IMR-90 (cell line): ENCODE results near the gene DNAH9. TPM values are rescaled to one million over a fixed set of nuclear protein-coding genes. Genes with fewer than 3 reads are reported as not detected.

Source experiments
- ATAC-seq: fragments of 200-7000 bp; cut with Tn5 transposase; 2 replicates; pipeline ENCODE4 v1.9.1; 2020; ENCODE audit warnings: low read depth, mild to moderate bottlenecking, moderate library complexity
- BruUV-seq: library from RNA; stranded (reverse); fragments of 400-500 nt; replicated peaks from 2 replicates; lab custom pipeline; 2021; lab: Mats Ljungman, UMichigan
- CTCF ChIA-PET: fragments of 300-600 bp; formaldehyde crosslinking; extraction: SDS; loops from one replicate; lab custom pipeline; 2021; ENCODE audit warnings: antibody characterized with exemption; lab: Yijun Ruan, JAX
- POLR2A ChIA-PET: fragments of 300-600 bp; sonication (Branson Sonifier 250); formaldehyde crosslinking; loops from one replicate; lab custom pipeline; 2022; ENCODE audit warnings: antibody characterized with exemption; ENCODE audit not compliant: unreplicated experiment; lab: Charles Lee
- DNase-seq: peaks from one replicate; pipeline ENCODE4 v3.0.0; 2013
- H2AFZ ChIP-seq: replicated peaks from 2 replicates; pipeline ENCODE3; 2013; ENCODE audit warnings: low read length, mild to moderate bottlenecking; ENCODE audit not compliant: poor library complexity
- H2AK5ac ChIP-seq: 2 replicates; pipeline ENCODE4 v1.6.1; 2013; ENCODE audit warnings: low read depth, low read length, inconsistent platforms
- H2AK9ac ChIP-seq: replicated peaks from 2 replicates; pipeline ENCODE3; 2013; ENCODE audit warnings: mild to moderate bottlenecking, low read depth, low read length, moderate library complexity; ENCODE audit not compliant: poor library complexity
- H2BK120ac ChIP-seq: 2 replicates; pipeline ENCODE4 v1.6.1; 2013; ENCODE audit warnings: low read depth, low read length, inconsistent platforms
- H2BK15ac ChIP-seq: 3 replicates; pipeline ENCODE4 v1.6.1; 2013; ENCODE audit warnings: low read depth, low read length, inconsistent platforms
- H2BK20ac ChIP-seq: 2 replicates; pipeline ENCODE4 v1.6.1; 2013; ENCODE audit warnings: low read depth, mild to moderate bottlenecking, inconsistent platforms, low read length, moderate library complexity
- H2BK5ac ChIP-seq: 2 replicates; pipeline ENCODE4 v1.6.1; 2013; ENCODE audit warnings: mild to moderate bottlenecking, low read depth, low read length, inconsistent platforms; ENCODE audit not compliant: poor library complexity, severe bottlenecking
- H3K14ac ChIP-seq: replicated peaks from 2 replicates; pipeline ENCODE4 v1.6.1; 2013; ENCODE audit warnings: low read depth, low read length, inconsistent platforms
- H3K18ac ChIP-seq: 2 replicates; pipeline ENCODE4 v1.6.1; 2013; ENCODE audit warnings: low read depth, low read length, control low read depth
- H3K23ac ChIP-seq: 2 replicates; pipeline ENCODE4 v1.6.1; 2013; ENCODE audit warnings: low read depth, low read length, inconsistent platforms
- H3K27ac ChIP-seq: 2 replicates; pipeline ENCODE4 v1.5.1; 2013; ENCODE audit warnings: mild to moderate bottlenecking, control low read depth, low read length; ENCODE audit not compliant: insufficient read depth
- H3K27me3 ChIP-seq: 2 replicates; pipeline ENCODE4 v1.6.1; 2013; ENCODE audit warnings: low read length; ENCODE audit not compliant: control insufficient read depth, insufficient read depth
- H3K36me3 ChIP-seq: 2 replicates; pipeline ENCODE4 v1.6.1; 2013; ENCODE audit warnings: low read length, mixed read lengths; ENCODE audit not compliant: control insufficient read depth, insufficient read depth
- H3K4ac ChIP-seq: 2 replicates; pipeline ENCODE4 v1.6.1; 2013; ENCODE audit warnings: low read depth, low read length, inconsistent platforms
- H3K4me1 ChIP-seq: 2 replicates; pipeline ENCODE4 v1.6.1; 2013; ENCODE audit warnings: low read length, mixed read lengths; ENCODE audit not compliant: control insufficient read depth, insufficient read depth
- H3K4me2 ChIP-seq: 2 replicates; pipeline ENCODE4 v1.6.1; 2013; ENCODE audit warnings: low read depth, mild to moderate bottlenecking, control low read depth, low read length, moderate library complexity
- H3K4me3 ChIP-seq: 2 replicates; pipeline ENCODE4 v1.5.1; 2013; ENCODE audit warnings: low read depth, mild to moderate bottlenecking, control low read depth, low read length, moderate library complexity; ENCODE audit not compliant: insufficient read depth
- H3K56ac ChIP-seq: 2 replicates; pipeline ENCODE4 v1.6.1; 2013; ENCODE audit warnings: low read length, inconsistent platforms; ENCODE audit not compliant: insufficient read depth; ENCODE audit errors: extremely low read depth
- H3K79me1 ChIP-seq, 2 experiments: 2 replicates each; pipeline ENCODE4 v1.6.1; 2013; ENCODE audit warnings: low read length in 2 of 2, inconsistent platforms in 1 of 2, low read depth in 1 of 2
- H3K9ac ChIP-seq: 2 replicates; pipeline ENCODE4 v1.6.1; 2013; ENCODE audit warnings: low read depth, low read length, control low read depth
- H3K9me1 ChIP-seq: 2 replicates; pipeline ENCODE4 v1.6.1; 2013; ENCODE audit warnings: low read length, inconsistent platforms; ENCODE audit not compliant: insufficient read depth
- H3K9me3 ChIP-seq: 2 replicates; pipeline ENCODE4 v1.6.1; 2013; ENCODE audit warnings: low read length; ENCODE audit not compliant: control insufficient read depth, insufficient read depth
- H4K20me1 ChIP-seq: 2 replicates; pipeline ENCODE4 v1.6.1; 2013; ENCODE audit warnings: low read length, inconsistent platforms; ENCODE audit not compliant: insufficient read depth
- H4K5ac ChIP-seq: 2 replicates; pipeline ENCODE4 v1.6.1; 2013; ENCODE audit warnings: mild to moderate bottlenecking, low read depth, low read length, control low read depth
- H4K8ac ChIP-seq, 2 experiments: 2 replicates each; pipeline ENCODE4 v1.6.1; 2013; ENCODE audit warnings: low read depth in 2 of 2, low read length in 2 of 2, control low read depth in 1 of 2, inconsistent platforms in 1 of 2
- H4K91ac ChIP-seq: 2 replicates; pipeline ENCODE4 v1.6.1; 2013; ENCODE audit warnings: low read depth, low read length, inconsistent platforms; ENCODE audit not compliant: insufficient read depth
- CEBPB ChIP-seq: IDR thresholded peaks from 2 replicates; pipeline ENCODE4 v1.6.1; 2012; ENCODE audit warnings: low read depth, low read length, improper control_type of control experiment
- CHD1 ChIP-seq: IDR thresholded peaks from 2 replicates; pipeline ENCODE4 v1.6.1; 2012; ENCODE audit warnings: low read depth, low read length, improper control_type of control experiment
- FOS ChIP-seq: fragments of 150-350 bp; IDR thresholded peaks from 2 replicates; pipeline ENCODE4 v1.6.1; 2016; ENCODE audit warnings: low read depth, low read length
- MAZ ChIP-seq: IDR thresholded peaks from 2 replicates; pipeline ENCODE4 v1.6.1; 2012; ENCODE audit warnings: low read depth, mild to moderate bottlenecking, low read length, improper control_type of control experiment, moderate library complexity, borderline replicate concordance
- NFE2L2 ChIP-seq: fragments of 150-350 bp; IDR thresholded peaks from 2 replicates; pipeline ENCODE4 v1.6.1; 2016; ENCODE audit warnings: low read depth, mild to moderate bottlenecking, low read length
- POLR2A ChIP-seq: IDR thresholded peaks from 2 replicates; pipeline ENCODE4 v1.6.1; 2012; ENCODE audit warnings: mild to moderate bottlenecking, low read depth, low read length
- RAD21 ChIP-seq: IDR thresholded peaks from 2 replicates; pipeline ENCODE4 v1.6.1; 2012; ENCODE audit warnings: low read length, improper control_type of control experiment
- RCOR1 ChIP-seq: IDR thresholded peaks from 2 replicates; pipeline ENCODE4 v1.6.1; 2012; ENCODE audit warnings: mild to moderate bottlenecking, low read length, improper control_type of control experiment; ENCODE audit not compliant: insufficient replicate concordance
- RFX5 ChIP-seq: IDR thresholded peaks from 2 replicates; pipeline ENCODE4 v1.8.0; 2012; ENCODE audit warnings: low read depth, mild to moderate bottlenecking, low read length, moderate library complexity
- WGBS, 2 experiments: methylation state at CpG; one replicate each; pipeline versions ENCODE4 v1.1.5 to v1.1.7; 2013; ENCODE audit warnings: missing lambda C conversion rate in 2 of 2; ENCODE audit not compliant: insufficient read length in 1 of 2; ENCODE audit errors: extremely low coverage in 2 of 2; 5-methylcytosine and 5-hydroxymethylcytosine counted together
- dilution Hi-C: fragments of 300-500 bp; cut with HindIII; formaldehyde crosslinking; loops from one replicate; pipeline ENCODE4 v1.14.3; 2018; ENCODE audit warnings: low sequenced_read_pairs; ENCODE audit not compliant: unreplicated experiment
- in situ Hi-C: fragments of 300-500 bp; cut with MboI; formaldehyde crosslinking; loops from 3 replicates; pipeline ENCODE4 v1.14.3; 2019; ENCODE audit warnings: low sequenced_read_pairs, inconsistent platforms, mixed read lengths
- intact Hi-C: fragments of 100-400 bp; cut with micrococcal nuclease; formaldehyde crosslinking; loops from 2 replicates; pipeline ENCODE4 v1.10.0; 2022
- polyA plus RNA-seq, 3 experiments: library from polyadenylated mRNA; depleted of rRNA; stranded (reverse); fragments of >200 nt; gene quantifications; 2 replicates each; pipeline ENCODE4 v1.2.3, GENCODE V29; 2012; ENCODE audit warnings: low replicate concordance in 1 of 3
- total RNA-seq: library from RNA; depleted of rRNA; stranded (reverse); fragments of >200 nt; gene quantifications from 2 replicates; pipeline ENCODE4 v1.2.3, GENCODE V29; 2012
- TF ChIP-seq, protein P1 (sequence below): conservative IDR thresholded peaks from 2 replicates; pipeline ENCODE4 v1.5.1; 2012; ENCODE audit warnings: mild to moderate bottlenecking, low read depth, low read length, improper control_type of control experiment

The DNAH9 gene
- total and polyA plus RNA-seq, 2 of the 4 experiments (the other 2 are of a cell fraction) = not detected

DNA sequence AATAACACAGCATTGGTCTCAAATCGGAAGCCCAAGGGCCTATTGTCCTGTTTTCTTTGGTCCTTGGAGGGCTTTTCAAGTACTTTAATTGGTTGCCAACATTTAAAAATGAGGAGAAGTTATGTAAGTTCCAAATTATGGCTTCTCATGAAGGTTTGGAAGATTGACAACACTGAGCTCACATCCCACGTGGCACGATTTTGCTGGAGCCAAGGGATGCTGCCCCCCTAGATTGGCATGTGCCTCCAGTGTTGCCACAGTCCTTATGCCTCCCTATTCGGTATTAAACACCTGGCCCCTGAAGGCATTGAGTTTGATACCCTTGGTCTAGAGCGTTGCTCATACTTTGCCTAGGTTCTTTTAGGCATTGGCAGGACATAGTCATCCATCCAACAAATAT is 291.0 kb downstream of the DNAH9 start:
- dilution Hi-C loops = no loop called here
- ChIA-PET POLR2A (no interaction called here), CTCF (no interaction called here)
- ATAC-seq = no peak
- no peaks in the 10 kb centered on the region for H3K9me1 ChIP-seq
- H2AK9ac ChIP-seq = no peak overlapping the region
- no peak overlapping the region for H2AK5ac ChIP-seq
- H4K20me1 ChIP-seq = no peaks in the 10 kb centered on the region
- no peak overlapping the region for H2BK20ac ChIP-seq
- no TSS peak for BruUV-seq
- H2AFZ ChIP-seq = no peak overlapping the region
- H3K27me3 ChIP-seq = no peaks in the 10 kb centered on the region
- in situ Hi-C loops = no loop called here
- H4K91ac ChIP-seq = no peak overlapping the region
- no peak overlapping the region for H2BK15ac ChIP-seq
- no peak overlapping the region for H3K18ac ChIP-seq
- no peak for TF ChIP-seq RCOR1
- TF ChIP-seq RAD21 = no peak
- no peak for TF ChIP-seq RFX5
- TF ChIP-seq, protein P1, sequence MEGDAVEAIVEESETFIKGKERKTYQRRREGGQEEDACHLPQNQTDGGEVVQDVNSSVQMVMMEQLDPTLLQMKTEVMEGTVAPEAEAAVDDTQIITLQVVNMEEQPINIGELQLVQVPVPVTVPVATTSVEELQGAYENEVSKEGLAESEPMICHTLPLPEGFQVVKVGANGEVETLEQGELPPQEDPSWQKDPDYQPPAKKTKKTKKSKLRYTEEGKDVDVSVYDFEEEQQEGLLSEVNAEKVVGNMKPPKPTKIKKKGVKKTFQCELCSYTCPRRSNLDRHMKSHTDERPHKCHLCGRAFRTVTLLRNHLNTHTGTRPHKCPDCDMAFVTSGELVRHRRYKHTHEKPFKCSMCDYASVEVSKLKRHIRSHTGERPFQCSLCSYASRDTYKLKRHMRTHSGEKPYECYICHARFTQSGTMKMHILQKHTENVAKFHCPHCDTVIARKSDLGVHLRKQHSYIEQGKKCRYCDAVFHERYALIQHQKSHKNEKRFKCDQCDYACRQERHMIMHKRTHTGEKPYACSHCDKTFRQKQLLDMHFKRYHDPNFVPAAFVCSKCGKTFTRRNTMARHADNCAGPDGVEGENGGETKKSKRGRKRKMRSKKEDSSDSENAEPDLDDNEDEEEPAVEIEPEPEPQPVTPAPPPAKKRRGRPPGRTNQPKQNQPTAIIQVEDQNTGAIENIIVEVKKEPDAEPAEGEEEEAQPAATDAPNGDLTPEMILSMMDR = no peak
- TF ChIP-seq POLR2A = no peak
- TF ChIP-seq FOS = no peak
- TF ChIP-seq CEBPB = no peak
- TF ChIP-seq NFE2L2 = no peak
- TF ChIP-seq MAZ = no peak
- TF ChIP-seq CHD1 = no peak
- no peak overlapping the region for H2BK5ac ChIP-seq
- H3K9me3 ChIP-seq = peaks cover 9% of the 10 kb centered on the region
- H3K4me2 ChIP-seq = no peak overlapping the region
- H3K36me3 ChIP-seq = no peaks in the 10 kb centered on the region
- no peak overlapping the region for H4K5ac ChIP-seq
- no peak overlapping the region for H3K14ac ChIP-seq
- H3K27ac ChIP-seq = no peak overlapping the region
- no peak for DNase-seq
- no peak overlapping the region for H3K4me3 ChIP-seq
- no peak overlapping the region for H3K23ac ChIP-seq
- no peaks in the 10 kb centered on the region for H3K79me1 ChIP-seq
- no peak overlapping the region for H4K8ac ChIP-seq
- WGBS, 2 experiments = 28% methylated on average over 3 of the region's 5 CpGs; no CpG with 5 or more reads in 1 of the 2 experiments
- no peak overlapping the region for H3K56ac ChIP-seq
- intact Hi-C loops = no loop called here
- no peak overlapping the region for H2BK120ac ChIP-seq
- H3K4me1 ChIP-seq = no peaks in the 10 kb centered on the region
- H3K4ac ChIP-seq = no peak overlapping the region
- no peak overlapping the region for H3K9ac ChIP-seq
